PC-9 (cell line): ENCODE results near the gene C11orf21. TPM values are rescaled to one million over a fixed set of nuclear protein-coding genes. Genes with fewer than 3 reads are reported as not detected.
"Not testable (repeated sequence)": the region's sequence is repeated elsewhere in the genome, so short reads cannot be mapped to it uniquely, and the experiment has no call there.

Source experiments
- BruUV-seq: library from RNA; stranded (reverse); fragments of 400-500 nt; replicated peaks from 2 replicates; lab custom pipeline; 2021; lab: Mats Ljungman, UMichigan
- CTCF ChIA-PET: fragments of 300-600 bp; sonication (Branson Sonifier 250); formaldehyde crosslinking; loops from one replicate; lab custom pipeline; 2022; ENCODE audit warnings: antibody characterized with exemption; lab: Charles Lee
- POLR2A ChIA-PET: fragments of 300-600 bp; sonication (Branson Sonifier 250); formaldehyde crosslinking; loops from one replicate; lab custom pipeline; 2022; ENCODE audit warnings: antibody characterized with exemption; ENCODE audit not compliant: unreplicated experiment; lab: Charles Lee
- DNase-seq, 2 experiments: peaks; one replicate each; pipeline versions ENCODE4 v3.0.0 to v3.0.0-alpha.2; 2015 to 2022; ENCODE audit warnings: mixed read lengths in 1 of 2
- H2AFZ ChIP-seq: fragments of 200-600 bp; sonication (generic); 2 replicates; pipeline ENCODE4 v1.8.1; 2017; ENCODE audit warnings: antibody characterized with exemption
- H3F3A ChIP-seq: fragments of 200-600 bp; sonication (generic); 2 replicates; pipeline ENCODE4 v1.8.1; 2017; ENCODE audit warnings: antibody characterized with exemption, mild to moderate bottlenecking, low read depth; ENCODE audit not compliant: insufficient read depth
- H3K27ac ChIP-seq: fragments of 200-600 bp; sonication (generic); 2 replicates; pipeline ENCODE4 v1.6.1; 2016; ENCODE audit warnings: mixed run types
- H3K27me3 ChIP-seq: fragments of 200-600 bp; sonication (generic); 2 replicates; pipeline ENCODE4 v1.6.1; 2016; ENCODE audit warnings: low read depth, mixed run types; ENCODE audit not compliant: insufficient read depth
- H3K36me3 ChIP-seq: fragments of 200-600 bp; sonication (generic); 2 replicates; pipeline ENCODE4 v1.6.1; 2016; ENCODE audit warnings: low read depth, mixed run types
- H3K4me1 ChIP-seq: fragments of 200-600 bp; sonication (generic); replicated peaks from 2 replicates; pipeline ENCODE4 v1.6.1; 2016; ENCODE audit warnings: mixed run types; ENCODE audit not compliant: insufficient read depth
- H3K4me2 ChIP-seq: fragments of 200-600 bp; sonication (generic); 2 replicates; pipeline ENCODE4 v1.6.1; 2017; ENCODE audit warnings: mixed run types
- H3K4me3 ChIP-seq: fragments of 200-600 bp; sonication (generic); 2 replicates; pipeline ENCODE4 v1.6.1; 2016; ENCODE audit warnings: mixed run types
- H3K79me2 ChIP-seq: fragments of 200-600 bp; sonication (generic); 2 replicates; pipeline ENCODE4 v1.6.1; 2017; ENCODE audit warnings: low read depth, mixed run types
- H3K9me2 ChIP-seq: fragments of 200-600 bp; sonication (generic); 2 replicates; pipeline ENCODE4 v1.8.1; 2017; ENCODE audit warnings: mild to moderate bottlenecking; ENCODE audit not compliant: insufficient read depth
- H3K9me3 ChIP-seq: fragments of 200-600 bp; sonication (generic); 2 replicates; pipeline ENCODE4 v1.8.1; 2016; ENCODE audit warnings: low read depth; ENCODE audit not compliant: insufficient read depth
- H4K20me1 ChIP-seq: fragments of 200-600 bp; sonication (generic); 2 replicates; pipeline ENCODE4 v1.8.1; 2017; ENCODE audit not compliant: insufficient read depth
- CTCF ChIP-seq: fragments of 200-600 bp; sonication (generic); conservative IDR thresholded peaks from 2 replicates; pipeline ENCODE4 v1.6.1; 2017; ENCODE audit warnings: mixed run types, antibody characterized with exemption, mild to moderate bottlenecking, moderate library complexity
- EZH2 ChIP-seq: fragments of 200-600 bp; sonication (generic); IDR thresholded peaks from 2 replicates; pipeline ENCODE4 v1.8.0; 2017; ENCODE audit warnings: antibody characterized with exemption, low read depth
- intact Hi-C: fragments of 100-400 bp; cut with micrococcal nuclease; formaldehyde crosslinking; loops from one replicate; pipeline ENCODE4 v1.10.0; 2022; ENCODE audit not compliant: unreplicated experiment
- total RNA-seq: library from RNA; stranded (reverse); gene quantifications from 2 replicates; pipeline ENCODE4 v1.2.3, GENCODE V29; 2021

The C11orf21 gene
- total RNA-seq, 1 experiment from 2014 or later, result not detected

- POLR2A ChIA-PET, BruUV-seq, H3K9me2 ChIP-seq, CTCF ChIA-PET, H2AFZ ChIP-seq, H4K20me1 ChIP-seq, H3K9me3 ChIP-seq, H3K4me3 ChIP-seq, H3F3A ChIP-seq, H3K4me1 ChIP-seq, intact Hi-C loops, H3K27ac ChIP-seq, H3K79me2 ChIP-seq, DNase-seq, H3K36me3 ChIP-seq, H3K4me2 ChIP-seq: not testable (repeated sequence)
- peaks cover 30% of the 10 kb centered on the region for H3K27me3 ChIP-seq
These were observed 31.9 kb upstream of the C11orf21 start for GRCh38 chr11:2333486-2334205.

GRCh38 chr11:2332569-2332968 lies 30.9 kb upstream of the C11orf21 start:
- H3K27ac ChIP-seq, H3K79me2 ChIP-seq, H3F3A ChIP-seq, H4K20me1 ChIP-seq, H3K4me3 ChIP-seq, CTCF ChIA-PET, BruUV-seq, POLR2A ChIA-PET, H3K9me2 ChIP-seq, H2AFZ ChIP-seq, H3K4me2 ChIP-seq, H3K4me1 ChIP-seq, intact Hi-C loops, H3K36me3 ChIP-seq, H3K9me3 ChIP-seq, DNase-seq: not testable (repeated sequence)
- H3K27me3 ChIP-seq, result peaks cover 21% of the 10 kb centered on the region

- no peak for DNase-seq
- H4K20me1 ChIP-seq, result no peaks in the 10 kb centered on the region
- H3K79me2 ChIP-seq, result no peaks in the 10 kb centered on the region
- H3K4me3 ChIP-seq, result no peak overlapping the region
- H3K36me3 ChIP-seq, result no peaks in the 10 kb centered on the region
- H3F3A ChIP-seq, result peaks cover 2% of the 10 kb centered on the region; the same call in 1 of the 2 replicates
- CTCF ChIA-PET, result no interaction called here
- H3K4me2 ChIP-seq, result no peak overlapping the region
- no peak for TF ChIP-seq EZH2
- no peak overlapping the region for H2AFZ ChIP-seq
- intact Hi-C loops, result no loop called here
- H3K4me1 ChIP-seq, result no peaks in the 10 kb centered on the region
- H3K9me2 ChIP-seq, result no peaks in the 10 kb centered on the region
- BruUV-seq, result no TSS peak
- no peak overlapping the region for H3K27ac ChIP-seq
- H3K27me3 ChIP-seq, result peaks cover 9% of the 10 kb centered on the region
- POLR2A ChIA-PET, result no interaction called here
- H3K9me3 ChIP-seq, result no peaks in the 10 kb centered on the region
These were observed 29.7 kb upstream of the C11orf21 start for GRCh38 chr11:2331404-2331803.

- Histone ChIP-seq H4K20me1 (no peaks in the 10 kb centered on the region), H3K9me2 (no peaks in the 10 kb centered on the region), H3K79me2 (no peaks in the 10 kb centered on the region), H3F3A (peaks cover 7% of the 10 kb centered on the region; the same call in 1 of the 2 replicates), H3K4me1 (no peaks in the 10 kb centered on the region), H3K27me3 (peaks cover 2% of the 10 kb centered on the region; the same call in 1 of the 2 replicates), H3K4me2 (no peak overlapping the region), H3K36me3 (no peaks in the 10 kb centered on the region), H3K27ac (no peak overlapping the region), H2AFZ (no peak overlapping the region), H3K9me3 (no peaks in the 10 kb centered on the region), H3K4me3 (no peak overlapping the region)
- POLR2A ChIA-PET, result no interaction called here
- intact Hi-C loops, result no loop called here
- CTCF ChIA-PET, result no interaction called here
- BruUV-seq, result no TSS peak
- TF ChIP-seq CTCF (no peak), EZH2 (no peak)
- no peak for DNase-seq
These were observed 29.0 kb upstream of the C11orf21 start for GRCh38 chr11:2330696-2331095.
